AG04449 (cell line): ENCODE results near the gene TBCCD1.
"Not testable (repeated sequence)": the region's sequence is repeated elsewhere in the genome, so short reads cannot be mapped to it uniquely, and the experiment has no call there.

Source experiments
- CTCF ChIA-PET: fragments of 350-600 bp; formaldehyde crosslinking; extraction: SDS; loops from one replicate; lab custom pipeline; 2021; ENCODE audit warnings: antibody characterized with exemption; lab: Yijun Ruan, JAX
- POLR2A ChIA-PET: fragments of 400-600, 350-600 bp; formaldehyde crosslinking; extraction: SDS; loops from one replicate; lab custom pipeline; 2020; ENCODE audit warnings: antibody characterized with exemption, inconsistent platforms; lab: Yijun Ruan, JAX
- DNase-seq: peaks from one replicate; pipeline ENCODE4 v3.0.0-alpha.2; 2010; ENCODE audit warnings: low read depth, low spot score
- H3K4me3 ChIP-seq: 2 replicates; pipeline ENCODE4 v1.5.1; 2011; ENCODE audit warnings: low read depth, mild to moderate bottlenecking, control low read depth, low read length
- TF ChIP-seq, protein P1 (sequence below): IDR thresholded peaks from one replicate; pipeline ENCODE4 v1.5.1; 2011; ENCODE audit warnings: mild to moderate bottlenecking, moderate library complexity, low read length, control low read depth, inconsistent platforms; ENCODE audit not compliant: insufficient read depth; ENCODE audit errors: missing control alignments

The TBCCD1 gene

DNA sequence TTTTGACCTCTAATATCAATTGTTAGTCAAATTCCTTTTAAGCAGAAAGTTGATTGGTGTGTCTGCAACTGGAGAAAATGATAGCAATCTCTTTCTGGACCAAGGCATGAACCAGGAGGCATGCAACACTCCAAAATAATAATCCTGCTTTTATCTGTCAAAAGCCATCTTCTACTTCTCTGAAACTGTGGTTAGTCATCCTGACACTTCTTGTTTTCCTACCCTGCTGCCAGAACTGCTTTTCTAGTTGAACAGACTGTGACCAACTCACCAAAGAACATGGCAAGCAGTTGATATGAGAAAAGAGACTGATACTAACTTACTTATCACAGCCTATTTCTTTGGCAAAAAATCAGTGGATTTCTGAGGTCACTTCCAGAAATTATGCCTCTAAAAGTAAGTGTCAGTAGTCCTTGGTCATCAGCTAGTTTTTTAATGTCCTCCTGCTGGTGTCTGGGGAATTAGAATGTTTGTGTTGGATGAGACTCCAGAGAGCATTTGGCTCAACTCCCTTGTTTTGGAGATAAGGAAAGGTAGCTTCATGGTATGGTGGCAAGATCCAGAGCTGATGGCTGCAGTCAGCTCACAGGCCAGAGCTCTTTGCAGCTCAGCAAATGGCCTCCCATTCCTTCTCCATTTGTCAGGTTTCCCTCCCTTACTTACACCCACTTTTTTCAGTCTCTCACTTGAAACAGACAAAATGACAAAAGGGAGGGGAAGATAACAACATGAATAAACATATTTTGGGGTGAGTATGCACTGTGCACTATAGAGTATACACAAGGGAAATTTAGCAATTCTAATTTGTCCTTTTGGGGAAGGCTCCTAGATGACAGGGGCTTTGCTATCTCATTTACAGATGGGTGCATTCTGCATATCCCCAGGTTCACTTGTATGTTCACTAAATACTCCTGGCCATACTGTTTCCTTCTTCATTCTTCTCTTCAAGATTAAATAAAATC, 30.0 kb downstream of the TBCCD1 start:
- CTCF ChIA-PET = interaction anchor here (1.1 to 10.1 kb wide), 5 partner anchors 80 to 557 kb away, joined by 3 to 211 read pairs (median 4); no protein-coding TSS in a partner anchor
- POLR2A ChIA-PET = no interaction called here
- no peak for DNase-seq

DNA sequence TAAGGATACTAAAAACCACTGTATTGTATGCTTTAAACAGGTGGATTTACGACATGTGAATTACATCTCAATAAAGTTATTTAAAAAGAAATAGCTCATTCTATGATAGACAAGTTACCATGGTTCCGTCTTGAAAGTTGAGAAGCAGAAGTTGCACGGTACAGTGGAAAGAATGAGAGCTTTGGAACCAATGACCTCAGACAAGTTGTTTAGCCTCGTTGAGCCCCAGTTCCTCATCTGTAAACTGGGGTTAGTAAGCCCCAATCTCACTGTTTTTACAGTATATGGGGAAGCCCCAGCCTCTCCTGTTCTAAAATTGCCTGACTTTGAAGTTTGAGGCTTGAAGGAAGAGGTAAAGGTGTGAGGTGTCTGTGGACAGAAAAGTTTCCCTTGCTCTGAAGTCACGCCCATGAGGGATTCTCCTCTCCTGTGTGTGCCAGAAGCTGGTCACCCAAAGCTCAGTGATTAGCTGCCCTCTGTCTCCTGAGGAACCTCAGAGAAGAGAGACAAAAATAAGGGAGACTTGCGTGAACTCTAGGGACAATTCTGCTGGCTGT, 32.9 kb downstream of the TBCCD1 start:
- TF ChIP-seq, protein P1, sequence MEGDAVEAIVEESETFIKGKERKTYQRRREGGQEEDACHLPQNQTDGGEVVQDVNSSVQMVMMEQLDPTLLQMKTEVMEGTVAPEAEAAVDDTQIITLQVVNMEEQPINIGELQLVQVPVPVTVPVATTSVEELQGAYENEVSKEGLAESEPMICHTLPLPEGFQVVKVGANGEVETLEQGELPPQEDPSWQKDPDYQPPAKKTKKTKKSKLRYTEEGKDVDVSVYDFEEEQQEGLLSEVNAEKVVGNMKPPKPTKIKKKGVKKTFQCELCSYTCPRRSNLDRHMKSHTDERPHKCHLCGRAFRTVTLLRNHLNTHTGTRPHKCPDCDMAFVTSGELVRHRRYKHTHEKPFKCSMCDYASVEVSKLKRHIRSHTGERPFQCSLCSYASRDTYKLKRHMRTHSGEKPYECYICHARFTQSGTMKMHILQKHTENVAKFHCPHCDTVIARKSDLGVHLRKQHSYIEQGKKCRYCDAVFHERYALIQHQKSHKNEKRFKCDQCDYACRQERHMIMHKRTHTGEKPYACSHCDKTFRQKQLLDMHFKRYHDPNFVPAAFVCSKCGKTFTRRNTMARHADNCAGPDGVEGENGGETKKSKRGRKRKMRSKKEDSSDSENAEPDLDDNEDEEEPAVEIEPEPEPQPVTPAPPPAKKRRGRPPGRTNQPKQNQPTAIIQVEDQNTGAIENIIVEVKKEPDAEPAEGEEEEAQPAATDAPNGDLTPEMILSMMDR = no peak
- ChIA-PET CTCF (interaction anchor here (1.3 to 10.1 kb wide), 4 partner anchors 80 to 554 kb away, joined by 3 to 211 read pairs (median 102); no protein-coding TSS in a partner anchor), POLR2A (interaction anchor here (0.6 kb wide), 1 partner anchor 60 kb away, joined by 3 read pairs; no protein-coding TSS in a partner anchor)
- DNase-seq = no peak
- no peak overlapping the region for H3K4me3 ChIP-seq

More for the DNA sequence above, 30.0 kb downstream of the TBCCD1 start:
- TF ChIP-seq, protein P1 = no peak
- H3K4me3 ChIP-seq = no peak overlapping the region

DNA sequence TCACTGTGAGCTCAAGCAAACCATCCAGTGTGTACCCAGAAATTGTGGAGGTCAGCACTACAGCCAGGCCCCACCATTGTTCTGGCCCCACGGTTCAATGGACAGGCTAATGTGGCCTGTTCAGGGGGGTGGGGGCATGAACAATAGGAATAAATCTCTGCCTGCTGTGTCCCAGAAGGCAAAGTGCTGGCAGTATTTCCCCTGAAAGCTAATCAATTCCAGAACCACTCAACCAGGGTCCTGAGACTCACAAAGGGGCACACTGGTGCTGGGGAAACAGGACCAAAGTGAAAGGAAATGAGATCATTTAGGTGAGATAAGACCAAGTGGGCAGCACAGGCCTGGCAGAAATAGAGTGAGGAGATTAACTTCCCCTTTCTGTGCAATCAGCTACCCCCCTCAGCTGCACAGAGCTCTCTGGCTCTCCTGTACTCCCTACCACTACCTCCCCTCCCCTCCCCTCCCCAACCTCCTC, 34.5 kb downstream of the TBCCD1 start:
- CTCF ChIA-PET = interaction anchor here (0.8 to 1.3 kb wide), 5 partner anchors 8 to 554 kb away, joined by 3 to 7 read pairs (median 4); no protein-coding TSS in a partner anchor
- no peak overlapping the region for H3K4me3 ChIP-seq
- POLR2A ChIA-PET = no interaction called here
- TF ChIP-seq, protein P1 = no peak
- no peak for DNase-seq

DNA sequence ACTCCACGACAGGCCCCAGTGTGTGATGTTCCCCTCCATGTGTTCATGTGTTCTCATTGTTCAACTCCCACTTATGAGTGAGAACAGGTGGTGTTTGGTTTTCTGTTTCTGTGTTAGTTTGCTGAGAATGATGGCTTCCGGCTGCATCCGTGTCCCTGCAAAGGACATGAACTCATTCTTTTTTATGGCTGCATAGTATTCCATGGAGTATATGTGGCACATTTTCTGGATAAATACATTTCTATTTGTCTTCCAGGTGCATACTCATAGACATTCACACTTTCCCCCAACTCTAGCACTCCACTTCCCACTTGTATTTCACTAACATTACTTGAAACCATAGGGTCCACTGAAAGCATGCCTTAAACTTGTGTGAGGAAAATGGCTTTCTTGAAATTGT, 35.4 kb downstream of the TBCCD1 start:
- CTCF ChIA-PET = interaction anchor here (1.3 kb wide), 1 partner anchor 9 kb away, joined by 7 read pairs; no protein-coding TSS in a partner anchor
- DNase-seq, H3K4me3 ChIP-seq, POLR2A ChIA-PET: not testable (repeated sequence)

DNA sequence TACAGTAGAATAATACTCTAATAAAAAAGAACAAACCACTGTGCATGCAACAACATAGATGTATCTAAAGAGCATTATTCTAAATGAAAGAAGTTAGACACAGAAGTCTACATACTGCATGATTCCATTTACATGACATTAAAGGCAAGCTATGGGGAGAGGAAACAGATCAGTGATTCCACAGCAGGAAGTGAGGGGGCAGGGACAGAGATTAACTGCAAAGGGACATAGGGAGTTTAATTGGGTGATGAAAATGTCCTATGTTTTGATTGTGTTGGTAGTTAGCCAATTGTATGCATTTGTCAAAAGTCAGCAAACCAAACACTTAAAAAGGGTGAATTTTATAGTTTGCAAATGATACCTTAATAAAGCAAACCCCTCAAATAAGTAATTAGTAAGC, 36.7 kb downstream of the TBCCD1 start:
- TF ChIP-seq, protein P1 = no peak
- POLR2A ChIA-PET = no interaction called here
- CTCF ChIA-PET = interaction anchor here (4.3 kb wide), 1 partner anchor 10 kb away, joined by 30 read pairs; no protein-coding TSS in a partner anchor
- no peak overlapping the region for H3K4me3 ChIP-seq
- DNase-seq = no peak

DNA sequence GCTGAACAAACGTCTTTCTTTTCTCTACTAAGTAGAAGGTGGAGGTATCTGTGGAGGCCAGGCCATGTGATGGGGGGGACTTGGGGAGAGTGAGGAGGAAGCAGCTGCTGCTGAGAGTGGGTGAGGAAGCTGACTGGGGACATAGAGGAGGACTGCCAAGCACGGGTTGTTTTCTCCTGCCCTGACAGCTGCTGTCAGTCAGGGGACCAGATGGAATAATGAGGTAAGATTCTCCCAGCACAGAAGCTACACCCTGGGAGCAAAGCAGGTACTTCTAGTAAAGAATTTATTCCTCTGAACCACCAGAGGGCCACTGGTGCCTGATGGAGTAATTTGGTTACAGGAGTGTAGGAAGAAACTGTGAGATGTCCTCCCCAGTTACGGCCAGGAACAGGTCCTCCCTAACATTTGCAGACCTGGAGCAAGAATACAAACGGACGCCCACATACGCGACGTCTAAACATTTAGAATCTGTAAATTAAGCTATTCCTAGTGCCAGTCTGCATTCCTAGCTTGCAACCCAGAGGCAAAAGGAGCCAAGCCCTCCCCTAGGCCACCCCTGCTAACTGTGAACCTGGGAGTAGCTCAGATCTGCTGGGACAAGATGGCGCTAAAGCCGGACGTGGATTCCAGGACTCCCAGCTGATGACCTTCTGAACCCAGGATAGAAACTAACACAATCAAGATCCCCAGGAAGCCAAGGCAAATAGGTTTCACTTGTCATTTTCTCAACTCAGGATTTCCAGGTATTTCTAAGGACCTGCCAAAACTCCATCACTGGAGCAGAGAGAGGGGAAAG, 37.7 kb downstream of the TBCCD1 start:
- POLR2A ChIA-PET = no interaction called here
- TF ChIP-seq, protein P1 = no peak
- no peak overlapping the region for H3K4me3 ChIP-seq
- no peak for DNase-seq
- CTCF ChIA-PET = interaction anchor here (4.3 kb wide), 1 partner anchor 11 kb away, joined by 30 read pairs; no protein-coding TSS in a partner anchor
